GM06990 (cell line): ENCODE data around the gene VTI1A.

Experiments
- DNase-seq: peaks from one replicate; pipeline ENCODE4 v3.0.0-alpha.2; 2011; ENCODE audit not compliant: insufficient read length; ENCODE audit errors: extremely low read depth
- H3K27me3 ChIP-seq: replicated peaks from 2 replicates; pipeline ENCODE4 v1.6.0; 2011; ENCODE audit warnings: low read length; ENCODE audit not compliant: control insufficient read depth, insufficient read depth
- H3K36me3 ChIP-seq: 2 replicates; pipeline ENCODE4 v1.5.1; 2011; ENCODE audit warnings: low read length; ENCODE audit not compliant: control insufficient read depth, insufficient read depth
- H3K4me3 ChIP-seq: replicated peaks from 2 replicates; pipeline ENCODE4 v1.5.1; 2011; ENCODE audit warnings: low read depth, mild to moderate bottlenecking, control low read depth, low read length
- CTCF ChIP-seq: IDR thresholded peaks from 2 replicates; pipeline ENCODE4 v1.5.1; 2011; ENCODE audit warnings: low read length, control low read depth, mild to moderate bottlenecking, inconsistent platforms; ENCODE audit not compliant: insufficient read depth, poor library complexity, severe bottlenecking

The VTI1A gene

DNA sequence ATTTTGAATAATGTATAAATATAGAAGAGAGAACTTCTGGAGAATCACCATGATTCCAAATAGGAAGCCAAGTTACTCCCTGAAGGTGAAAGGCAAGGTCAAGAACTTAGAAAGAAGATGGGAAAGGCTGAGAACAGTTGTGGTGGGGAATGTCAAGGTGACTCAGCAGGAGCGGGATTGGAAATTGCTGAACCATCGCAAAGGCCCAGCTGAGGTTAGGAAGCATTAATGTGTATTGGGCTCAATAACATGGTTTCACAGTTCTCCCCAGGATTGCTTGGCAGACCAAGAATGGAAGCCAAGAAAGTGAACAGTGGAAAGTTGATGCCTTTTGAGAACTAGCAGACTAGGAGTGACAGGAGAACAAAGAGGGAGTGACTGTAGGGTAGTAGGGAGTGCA, 133.3 kb downstream of the VTI1A start:
- no peak for DNase-seq
- no peak for TF ChIP-seq CTCF

DNA sequence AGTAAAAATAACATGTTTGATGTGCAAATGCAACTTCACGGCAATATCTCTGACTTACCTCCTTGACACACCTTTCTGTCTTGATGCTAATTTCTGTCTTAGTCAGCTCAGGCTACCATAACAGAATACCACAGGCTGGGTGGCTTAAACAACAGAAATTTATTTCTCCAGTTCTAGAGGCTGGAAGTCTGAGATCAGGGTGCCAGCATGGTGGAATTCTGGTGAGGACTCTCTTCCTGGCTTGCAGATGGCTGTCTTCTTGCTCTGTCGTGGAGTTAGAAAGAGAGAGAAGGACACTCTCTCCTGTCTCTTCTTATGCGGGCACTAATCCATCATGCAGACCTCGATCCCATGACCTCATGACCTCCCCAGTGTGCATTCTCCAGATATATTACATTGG, 134.9 kb downstream of the VTI1A start:
- Histone ChIP-seq H3K27me3 (no peaks in the 10 kb centered on the region), H3K36me3 (no peaks in the 10 kb centered on the region; the same call in 1 of the 2 replicates), H3K4me3 (no peak overlapping the region)
- TF ChIP-seq CTCF: no peak
- DNase-seq: no peak

More for the DNA sequence above, 133.3 kb downstream of the VTI1A start:
- Histone ChIP-seq H3K4me3 (no peak overlapping the region), H3K36me3 (no peaks in the 10 kb centered on the region; the same call in 1 of the 2 replicates), H3K27me3 (no peaks in the 10 kb centered on the region)

GRCh38 chr10:112583236-112583939, 136.4 kb downstream of the VTI1A start:
- no peaks in the 10 kb centered on the region; the same call in 1 of the 2 replicates for H3K36me3 ChIP-seq
- no peak overlapping the region for H3K4me3 ChIP-seq
- no peaks in the 10 kb centered on the region for H3K27me3 ChIP-seq
- no peak for TF ChIP-seq CTCF
- DNase-seq: no peak

DNA sequence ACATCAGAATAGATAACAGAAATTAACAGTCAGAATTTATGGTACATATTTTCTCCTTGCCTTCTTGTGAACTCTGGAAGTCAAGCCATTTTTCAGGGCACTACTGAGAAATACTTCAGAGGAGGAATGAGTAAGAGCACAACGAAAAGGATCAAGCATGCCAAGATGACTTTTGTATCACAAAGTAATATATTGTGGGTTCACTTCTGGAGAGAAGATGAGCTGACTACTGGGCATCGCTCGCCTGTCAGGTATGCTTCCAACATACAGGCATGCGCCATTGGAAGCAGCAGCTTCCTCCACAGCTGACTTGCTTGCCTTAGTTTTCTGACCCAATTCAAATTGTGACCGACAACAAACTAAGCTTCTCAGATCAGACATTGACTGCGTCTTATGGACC, 137.3 kb downstream of the VTI1A start:
- no peak for TF ChIP-seq CTCF
- no peaks in the 10 kb centered on the region; the same call in 1 of the 2 replicates for H3K36me3 ChIP-seq
- no peak for DNase-seq
- H3K27me3 ChIP-seq: no peaks in the 10 kb centered on the region
- H3K4me3 ChIP-seq: no peak overlapping the region

GRCh38 chr10:112585126-112585525, 138.1 kb downstream of the VTI1A start:
- Histone ChIP-seq H3K4me3 (no peak overlapping the region), H3K36me3 (no peaks in the 10 kb centered on the region; the same call in 1 of the 2 replicates), H3K27me3 (no peaks in the 10 kb centered on the region)
- no peak for TF ChIP-seq CTCF
- no peak for DNase-seq
